Hematopoietic multipotent progenitor cell treated with erythropoietin and hydrocortisone succinate and interleukin-3 and kit ligand, for 4 days (in vitro differentiated cells): ENCODE data around the gene WDFY4.

Source experiments
- DNase-seq: peaks from one replicate; pipeline ENCODE4 v3.0.0-alpha.2; 2015

Gene WDFY4

DNA sequence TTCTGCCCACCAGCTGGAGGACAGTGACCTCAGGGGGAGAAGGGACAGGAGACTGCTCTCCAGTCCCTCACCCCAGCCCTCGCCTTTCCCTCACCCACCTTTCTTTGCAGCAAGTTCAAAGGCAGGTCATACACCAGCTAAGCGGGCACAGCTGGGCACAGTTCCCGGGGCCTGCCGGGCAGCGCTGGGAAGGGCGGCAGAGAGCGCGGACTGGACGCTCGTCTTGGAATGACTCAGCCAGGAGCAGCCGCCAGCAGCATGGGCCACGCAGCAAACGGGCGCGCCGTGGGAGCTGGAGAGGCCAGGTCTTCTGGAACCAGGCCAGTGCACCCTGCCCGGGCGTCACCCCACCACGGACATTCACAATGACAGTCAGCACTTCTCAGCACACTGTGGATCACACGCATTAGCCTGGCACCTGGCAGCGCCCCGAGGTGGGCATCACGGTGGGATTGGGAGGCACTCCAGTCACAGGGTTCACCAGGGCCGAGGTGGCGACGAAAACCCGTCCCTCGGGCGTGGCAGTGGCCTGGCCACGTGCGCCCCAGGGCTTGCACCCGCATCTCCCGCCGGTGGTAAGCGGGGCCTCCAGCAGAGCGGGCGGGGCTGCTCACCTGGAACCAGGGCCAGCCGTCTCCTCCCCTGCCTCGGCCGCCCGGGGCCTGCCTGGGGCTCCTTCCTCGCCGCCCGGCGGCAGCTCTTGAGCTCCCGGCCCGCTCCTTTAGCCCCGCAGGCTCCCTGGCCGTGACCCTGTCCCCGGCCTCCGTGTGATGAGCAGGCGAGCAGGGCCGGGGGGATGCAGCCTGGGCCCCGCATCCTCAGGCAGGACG, 29.0 kb upstream of the WDFY4 start:
- peak; percentile 15 for DNase-seq

- DNase-seq: peak; percentile 94
These were observed 28.3 kb upstream of the WDFY4 start for GRCh38 chr10:48656241-48656913.

GRCh38 chr10:48656914-48657305, 27.8 kb upstream of the WDFY4 start:
- no peak for DNase-seq

- DNase-seq: no peak
These were observed 27.3 kb upstream of the WDFY4 start for GRCh38 chr10:48657416-48657815.

GRCh38 chr10:48658243-48658974, 26.3 kb upstream of the WDFY4 start:
- DNase-seq: peak; percentile 84

DNA sequence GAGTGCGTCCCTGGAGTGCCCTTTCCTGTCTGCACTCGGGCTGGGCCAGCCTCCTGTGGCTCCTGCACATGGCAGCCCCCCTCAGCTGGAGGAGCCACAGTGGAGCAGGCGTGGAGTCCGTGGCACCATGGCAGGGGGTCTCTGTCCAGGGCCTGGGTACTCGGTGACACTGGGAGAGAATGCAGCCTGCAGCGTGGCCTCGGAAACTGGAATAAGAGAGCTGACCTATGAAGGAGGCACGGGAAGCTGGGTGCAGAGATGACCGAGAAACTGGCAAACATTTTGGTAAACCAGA, 25.8 kb upstream of the WDFY4 start:
- no peak for DNase-seq

- peak; percentile 64 for DNase-seq
These were observed 24.9 kb upstream of the WDFY4 start for GRCh38 chr10:48659790-48660189.

GRCh38 chr10:48661441-48661840, 23.2 kb upstream of the WDFY4 start:
- no peak for DNase-seq

- DNase-seq: peak; percentile 38
These were observed 16.6 kb upstream of the WDFY4 start for GRCh38 chr10:48667960-48668590.

DNA sequence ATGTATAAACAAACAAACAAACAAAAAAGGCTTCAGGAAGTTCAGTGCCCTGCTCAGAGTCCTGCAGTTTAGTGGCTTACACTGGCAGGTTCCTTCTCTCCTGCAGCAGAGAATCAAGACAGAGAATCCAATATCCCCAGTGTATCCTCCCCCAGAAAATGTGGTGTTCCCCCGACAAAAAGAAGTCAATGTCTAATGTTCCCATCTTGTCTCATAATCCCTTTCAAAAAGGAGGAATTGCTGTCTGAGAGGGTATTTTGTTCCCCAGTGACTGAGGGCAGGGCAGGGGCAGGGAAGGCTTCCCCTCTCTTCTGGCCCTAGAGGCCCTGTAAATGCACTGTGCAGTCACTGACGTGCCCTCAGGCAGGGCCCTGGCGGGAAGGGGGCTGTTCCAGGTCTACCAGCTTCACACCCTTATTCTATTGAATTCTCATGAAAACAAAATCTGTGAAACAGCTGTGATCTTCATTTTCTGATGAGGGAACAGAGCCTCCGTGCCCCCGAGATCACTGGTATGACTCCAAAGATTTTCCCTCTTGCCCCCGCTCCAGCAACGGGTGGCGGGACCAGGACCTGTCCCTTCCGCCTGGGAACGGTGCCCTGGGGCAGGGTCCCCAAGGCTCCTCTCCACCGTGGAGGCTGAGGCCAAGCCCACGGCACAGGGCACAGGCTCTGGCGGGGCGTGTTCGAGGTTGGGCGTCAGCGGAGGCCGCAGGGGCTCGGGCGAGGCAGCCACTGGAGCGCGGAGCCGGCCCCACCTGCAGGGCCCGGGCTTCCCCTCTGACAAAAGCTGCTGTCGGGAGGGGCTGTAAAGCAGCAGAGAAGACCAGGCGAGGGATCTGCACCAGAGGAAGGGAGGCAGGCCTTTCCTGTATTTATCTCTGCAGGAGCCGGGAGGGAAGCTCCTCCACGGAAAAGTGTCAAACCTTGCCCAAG, 13.4 kb upstream of the WDFY4 start:
- no peak for DNase-seq

DNA sequence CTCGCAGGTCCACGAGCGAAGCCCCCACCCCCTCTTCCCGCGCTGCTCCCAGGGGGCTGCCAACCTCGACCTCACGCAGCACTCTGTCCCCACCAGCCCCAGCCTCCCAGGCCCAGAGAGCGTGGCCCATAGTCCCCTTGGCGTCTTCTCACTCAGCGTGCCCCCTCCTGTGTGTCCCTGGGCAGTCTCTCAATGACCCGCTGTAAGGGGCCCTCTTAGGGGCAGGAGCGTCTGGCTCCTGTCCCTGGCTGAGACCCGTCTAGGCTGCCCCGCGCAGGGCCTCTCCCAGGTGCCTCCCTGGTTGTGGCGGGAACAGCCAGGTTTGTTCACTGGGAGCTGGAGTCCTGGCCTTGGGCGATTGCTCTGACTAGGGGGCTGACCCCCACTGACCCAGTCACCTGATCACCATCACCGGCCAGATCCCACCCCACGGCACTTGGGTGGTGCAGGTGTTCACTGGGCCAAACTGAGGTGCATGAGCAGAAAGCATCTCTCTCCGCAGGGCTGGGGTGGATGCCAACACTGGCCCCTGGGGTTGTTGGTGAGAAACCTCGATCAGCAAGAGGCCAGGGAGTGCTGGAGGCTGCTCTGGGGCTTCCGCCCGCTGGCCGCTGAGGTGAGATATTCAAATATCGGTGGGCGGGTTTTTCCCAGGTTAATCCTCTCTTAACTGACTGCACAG, 12.6 kb upstream of the WDFY4 start:
- no peak for DNase-seq

GRCh38 chr10:48672596-48673265, 11.9 kb upstream of the WDFY4 start:
- DNase-seq: no peak

- DNase-seq: no peak
These were observed 7.0 kb upstream of the WDFY4 start for GRCh38 chr10:48677625-48678024.

GRCh38 chr10:48678041-48678440, 6.6 kb upstream of the WDFY4 start:
- no peak for DNase-seq

GRCh38 chr10:48681740-48682139, 2.9 kb upstream of the WDFY4 start:
- DNase-seq: no peak

DNA sequence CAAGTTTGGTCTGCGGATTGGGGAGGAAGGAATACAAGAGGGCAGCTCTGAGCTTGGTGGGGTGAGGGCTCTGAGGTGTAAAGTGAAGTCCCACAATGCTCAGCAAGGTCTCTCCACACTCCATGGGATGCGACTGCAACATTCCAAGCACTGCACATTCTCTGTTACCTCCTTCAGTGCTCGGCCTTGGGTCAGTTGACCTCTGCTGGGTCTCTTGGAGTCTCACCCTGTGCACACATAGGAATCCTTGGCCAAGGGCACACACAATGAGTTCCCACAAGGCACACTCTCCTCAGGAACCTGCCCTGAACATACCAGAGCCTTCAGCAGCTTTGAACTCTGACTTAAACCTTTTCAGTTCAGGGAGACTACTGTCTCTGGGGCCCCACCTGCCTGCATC, 2.4 kb upstream of the WDFY4 start:
- DNase-seq: no peak

DNA sequence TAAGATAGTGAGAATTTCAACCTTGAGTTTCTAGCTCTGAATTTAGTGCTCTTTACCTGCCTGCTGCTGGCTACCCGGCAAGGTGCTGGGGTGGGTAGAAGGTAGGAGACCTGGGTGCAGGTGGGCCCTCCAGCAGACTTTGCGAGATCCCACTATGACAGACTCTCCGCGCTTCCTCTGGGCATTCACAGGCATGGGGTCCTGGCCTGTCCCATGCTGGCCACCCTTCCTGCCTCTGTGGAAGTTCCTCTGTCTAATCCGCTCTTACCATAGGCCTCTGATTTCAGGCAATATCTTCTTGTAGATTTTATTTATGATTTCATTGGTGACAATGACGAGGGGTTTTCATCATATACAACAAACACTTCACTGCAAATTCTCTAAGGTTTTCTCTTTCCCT, 1.2 kb upstream of the WDFY4 start:
- no peak for DNase-seq

GRCh38 chr10:48683868-48684267, 805 bp upstream of the WDFY4 start:
- no peak for DNase-seq

- no peak for DNase-seq
These were observed 246 bp upstream of the WDFY4 start for GRCh38 chr10:48684463-48684791.

- peak; percentile 16 for DNase-seq
These were observed 1.1 kb downstream of the WDFY4 start for GRCh38 chr10:48685731-48686130.
